NCI-H524 (cell line): Measurements from ENCODE around the gene ERC2.

Source experiments
- DNase-seq, 2 experiments: peaks; one replicate each; lab custom pipeline; 2025; lab: John Stamatoyannopoulos, UW

Gene ERC2

DNA sequence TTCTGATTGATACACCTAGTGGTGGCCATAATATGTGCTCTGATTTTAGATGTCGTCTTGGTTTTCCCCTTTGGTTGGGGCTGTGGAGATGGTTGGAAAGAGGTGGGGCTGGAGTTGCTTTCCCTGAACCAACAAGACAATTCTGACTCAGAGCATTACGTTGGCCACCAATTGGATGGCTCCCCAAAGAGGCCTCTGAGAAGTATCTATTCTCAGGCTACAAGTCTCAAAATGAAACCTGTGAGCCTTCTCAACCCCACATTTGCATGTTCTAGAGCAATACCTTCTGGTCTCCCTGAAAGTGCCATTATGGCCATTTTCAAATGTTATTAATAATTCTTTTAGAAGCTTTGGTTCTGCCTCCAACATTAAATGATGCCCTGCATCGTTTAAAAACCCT lies 792.8 kb downstream of the ERC2 start:
- DNase-seq = no peak

DNA sequence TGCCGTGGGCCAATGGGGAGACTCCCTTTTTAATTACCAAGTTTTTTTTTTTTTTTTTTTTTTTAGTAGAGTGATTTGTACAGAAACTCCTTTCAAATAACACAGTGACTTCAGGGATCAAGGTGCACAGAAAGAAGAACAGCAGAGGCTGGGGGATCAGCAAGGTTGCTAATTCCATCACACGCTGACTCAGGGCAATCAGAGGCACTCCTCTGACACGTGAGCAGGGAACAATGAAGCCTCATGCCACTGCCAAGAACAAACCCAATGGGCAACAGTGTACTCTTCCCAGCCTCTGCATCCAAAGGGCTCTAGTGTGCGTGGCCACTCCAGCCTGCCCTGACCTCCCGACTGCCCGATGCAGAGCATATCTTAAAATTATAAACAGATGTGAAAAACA lies 794.5 kb downstream of the ERC2 start:
- DNase-seq = no peak

DNA sequence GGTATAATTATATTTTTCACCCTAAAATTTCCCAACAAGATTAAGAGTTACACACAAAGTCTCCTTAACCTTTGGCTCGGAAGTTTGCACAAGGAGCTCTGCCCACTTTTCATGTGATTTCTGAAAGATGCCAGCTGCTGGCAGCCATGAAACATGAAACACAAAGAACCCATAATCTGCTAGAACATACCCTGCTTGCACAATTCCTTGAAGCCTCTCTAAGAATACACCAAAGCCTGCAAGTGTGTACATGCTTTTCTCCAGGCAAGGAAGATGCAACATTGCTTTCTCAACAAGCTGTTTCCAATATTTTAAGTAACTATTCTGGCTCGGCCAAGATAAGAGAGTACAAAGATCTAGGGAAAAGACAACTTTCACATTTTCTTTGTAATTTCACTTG lies 799.1 kb downstream of the ERC2 start:
- no peak for DNase-seq

DNA sequence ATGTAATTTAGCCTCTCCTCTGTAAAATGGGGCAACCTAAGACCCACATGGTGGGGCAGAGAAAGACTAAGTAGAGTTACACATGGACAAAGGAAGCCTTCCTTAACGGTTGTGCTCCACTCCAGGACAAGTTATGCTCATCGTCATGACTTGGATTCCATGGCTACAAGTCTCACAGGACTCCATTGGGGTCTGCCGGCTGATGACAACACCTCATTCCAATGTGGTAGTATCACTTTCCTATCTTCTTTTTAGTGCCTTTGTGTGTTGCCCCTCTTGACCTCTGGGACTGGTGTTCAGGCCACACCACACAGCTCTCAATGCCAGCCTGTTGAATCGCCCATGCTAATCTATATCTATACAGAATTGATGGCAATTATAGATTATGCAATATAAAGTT lies 799.9 kb downstream of the ERC2 start:
- no peak for DNase-seq

DNA sequence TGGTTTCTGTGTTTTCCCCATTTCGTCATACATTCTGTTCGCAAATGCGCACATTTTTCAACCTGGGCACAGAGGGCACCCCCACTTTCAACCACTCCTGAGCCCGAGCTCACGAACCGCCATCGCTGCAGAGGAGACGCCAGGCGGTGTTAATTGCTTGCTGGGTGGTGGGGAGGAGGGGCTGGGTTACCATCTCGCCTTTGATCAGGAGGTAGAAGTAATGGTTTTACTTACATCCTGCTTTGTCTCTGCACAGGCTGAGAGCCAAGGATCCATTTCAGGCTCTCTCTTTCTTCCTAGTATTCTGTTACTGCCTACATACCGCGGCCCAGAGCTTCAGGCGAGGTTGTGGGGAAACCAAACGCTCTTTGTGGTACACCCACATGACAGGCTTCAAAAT lies 803.9 kb downstream of the ERC2 start:
- DNase-seq = no peak

DNA sequence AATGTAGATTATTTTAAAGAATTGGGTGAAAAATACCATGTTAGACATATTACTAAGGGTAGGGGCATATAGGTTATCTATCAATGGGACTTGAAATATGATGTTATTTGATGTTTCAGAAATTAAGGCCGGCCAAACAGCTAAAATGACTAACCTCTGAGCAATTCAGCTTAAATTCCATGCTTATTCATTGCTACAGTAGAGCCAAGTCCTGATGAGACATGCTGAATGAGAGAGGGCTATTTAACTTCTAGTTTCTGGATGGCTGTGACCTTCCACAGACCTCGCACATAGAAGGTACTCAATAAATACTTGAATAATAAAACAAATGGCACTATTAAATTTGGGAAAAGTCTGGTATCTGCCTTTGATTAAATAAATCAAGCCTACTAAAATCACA lies 805.6 kb downstream of the ERC2 start:
- DNase-seq = no peak

DNA sequence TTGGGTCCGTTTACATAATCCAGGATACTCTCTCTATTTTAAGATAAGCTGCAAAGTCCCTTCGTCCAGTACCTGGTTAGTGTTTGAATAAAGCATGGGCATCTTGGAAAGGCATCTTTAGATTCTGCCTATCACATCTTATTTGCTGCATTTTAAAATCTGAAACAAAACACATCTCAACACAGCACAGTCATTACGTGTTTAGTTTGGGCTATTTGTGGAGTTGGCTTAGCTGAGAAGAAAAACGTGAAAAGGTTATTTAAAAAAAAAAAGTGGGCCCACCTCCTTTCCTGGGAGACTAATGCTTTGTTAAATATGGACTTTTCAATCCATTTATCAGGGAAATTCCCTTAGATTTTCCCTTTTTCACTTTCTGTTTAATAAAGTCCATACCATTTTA lies 806.7 kb downstream of the ERC2 start:
- no peak for DNase-seq

DNA sequence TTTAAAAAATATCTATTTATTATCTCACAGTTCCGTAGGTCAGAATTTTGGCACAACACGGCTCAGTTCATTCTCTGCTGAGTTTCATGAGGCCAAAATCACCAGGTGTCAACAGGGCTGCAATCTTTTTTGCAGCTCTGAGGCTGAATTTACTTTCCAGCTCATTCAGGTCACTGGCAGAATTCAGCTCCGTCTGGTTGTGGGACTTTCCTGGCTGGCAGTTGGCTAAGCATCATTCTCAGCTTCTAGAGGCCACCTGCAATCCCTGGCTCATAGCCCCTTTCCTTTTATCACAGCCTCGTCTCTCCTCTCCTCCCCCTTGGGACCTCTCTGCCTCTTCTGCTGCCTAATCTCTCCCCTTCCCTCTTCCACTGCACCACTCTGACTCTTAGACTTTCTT lies 807.1 kb downstream of the ERC2 start:
- peak in 1 of 2 experiments; percentile 2 for DNase-seq

DNA sequence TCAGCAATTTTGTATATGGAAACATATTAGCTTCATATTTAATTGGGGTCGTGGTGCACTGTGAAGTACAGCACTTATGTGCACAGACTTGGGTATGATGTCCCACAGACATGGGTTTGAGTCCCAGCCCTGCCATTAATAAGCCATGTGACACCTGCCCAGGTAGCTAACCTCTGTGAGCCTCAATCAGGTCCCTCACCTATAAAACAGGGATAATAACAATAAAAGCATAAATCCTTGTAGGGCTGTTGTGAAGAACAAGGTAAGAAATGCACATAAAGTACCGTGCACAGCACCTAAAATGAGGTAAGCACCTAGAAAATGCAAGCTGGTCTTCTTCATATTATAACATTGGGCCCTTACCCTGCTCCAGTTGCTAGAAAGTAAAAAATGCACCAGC lies 807.6 kb downstream of the ERC2 start:
- DNase-seq = no peak

DNA sequence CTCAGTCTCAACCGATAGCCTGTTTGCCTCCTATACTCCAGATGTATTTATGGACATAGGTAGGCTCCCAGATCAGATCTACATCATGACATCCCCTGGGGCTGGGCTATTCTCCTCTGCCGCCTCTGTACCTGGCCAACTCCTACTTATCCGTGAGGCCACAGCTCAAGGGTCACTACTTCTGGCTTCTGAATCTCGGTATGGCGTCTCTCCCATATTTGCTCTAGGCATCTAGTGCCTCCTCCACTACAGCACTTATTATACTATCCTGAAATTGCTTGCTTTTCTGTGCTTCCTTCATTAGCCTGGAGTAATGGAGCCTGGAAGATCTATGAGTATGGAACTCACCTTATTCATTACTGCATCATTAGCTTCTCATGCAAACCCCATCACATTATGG lies 808.6 kb downstream of the ERC2 start:
- no peak for DNase-seq

DNA sequence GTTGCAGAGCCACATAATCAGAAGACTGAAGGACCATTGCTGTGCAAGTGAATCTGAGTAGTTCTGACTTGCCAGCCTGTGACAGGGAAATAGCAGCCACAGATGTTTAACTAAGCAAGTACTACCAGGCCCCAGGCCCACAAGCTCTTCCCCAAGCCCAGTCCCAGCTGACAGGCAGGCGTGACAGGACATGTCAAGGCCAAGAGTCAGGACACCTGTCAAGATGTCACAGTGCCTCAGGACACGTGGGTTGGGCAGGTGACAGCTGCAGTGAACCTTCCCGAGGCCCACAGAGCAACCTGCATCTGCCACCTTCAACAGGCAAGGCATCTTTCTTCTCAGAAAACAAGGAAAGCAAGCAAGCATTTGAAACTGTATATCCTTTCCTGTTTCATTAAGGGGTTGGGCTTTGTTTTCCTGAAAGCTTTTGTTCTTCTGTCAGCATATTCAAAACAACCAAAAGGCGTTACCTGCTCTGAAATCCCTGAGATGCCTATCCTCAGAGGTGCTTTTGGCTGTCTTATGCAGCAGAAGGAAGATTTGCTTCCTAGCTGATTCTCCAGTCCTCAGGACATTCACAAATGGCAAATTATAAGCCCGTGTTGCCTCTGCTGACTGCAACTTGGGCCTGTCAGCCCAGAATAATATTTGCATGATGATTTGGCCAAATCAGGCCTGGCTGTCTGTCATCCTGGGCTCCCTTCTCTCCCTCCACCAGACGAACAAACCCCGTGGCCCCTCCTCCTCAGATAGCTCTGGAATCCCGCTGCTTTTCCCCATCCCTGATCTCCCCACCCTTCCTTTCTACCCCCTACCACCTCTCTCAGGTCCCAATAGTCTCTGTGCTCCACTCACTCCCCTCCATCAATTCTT lies 809.3 kb downstream of the ERC2 start:
- peak in 1 of 2 experiments; percentile 36 for DNase-seq

DNA sequence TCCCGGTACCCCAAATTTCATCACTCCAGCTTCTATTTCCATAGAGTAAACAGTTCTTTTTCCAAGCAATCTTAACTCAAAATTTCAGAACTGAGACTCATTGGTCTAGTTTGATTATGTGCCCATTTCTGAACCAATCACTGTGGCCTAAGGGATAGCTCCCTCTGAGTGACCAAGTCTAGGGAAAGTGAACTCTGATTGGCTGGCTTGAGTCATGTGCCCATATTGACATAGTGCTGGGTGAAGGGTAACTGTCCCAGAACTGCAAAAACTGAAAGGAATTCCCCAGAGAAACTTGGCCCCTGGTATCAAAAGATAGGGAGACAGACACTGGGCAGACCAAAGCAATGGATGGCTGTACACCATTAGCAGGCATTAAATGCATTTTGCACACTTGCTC lies 810.0 kb downstream of the ERC2 start:
- no peak for DNase-seq

DNA sequence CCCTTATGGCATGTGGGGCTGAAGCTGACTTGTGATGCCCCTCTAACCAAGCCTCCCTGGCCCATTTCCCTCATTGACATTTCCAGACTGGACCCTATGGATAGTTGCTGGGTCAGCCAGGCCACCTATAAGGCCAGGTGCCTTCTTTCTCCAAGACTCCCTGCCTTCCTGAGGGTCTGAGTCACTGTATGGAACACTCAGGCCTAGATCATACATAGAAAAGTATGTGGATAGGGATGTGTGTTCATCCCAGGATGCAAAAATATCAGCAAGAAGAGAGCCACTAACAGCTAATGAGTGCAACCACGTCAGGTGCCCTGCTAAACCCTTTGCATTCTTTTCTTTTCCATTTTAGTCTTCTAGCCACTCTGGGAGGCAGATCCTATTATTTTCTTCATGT lies 812.7 kb downstream of the ERC2 start:
- DNase-seq = no peak

DNA sequence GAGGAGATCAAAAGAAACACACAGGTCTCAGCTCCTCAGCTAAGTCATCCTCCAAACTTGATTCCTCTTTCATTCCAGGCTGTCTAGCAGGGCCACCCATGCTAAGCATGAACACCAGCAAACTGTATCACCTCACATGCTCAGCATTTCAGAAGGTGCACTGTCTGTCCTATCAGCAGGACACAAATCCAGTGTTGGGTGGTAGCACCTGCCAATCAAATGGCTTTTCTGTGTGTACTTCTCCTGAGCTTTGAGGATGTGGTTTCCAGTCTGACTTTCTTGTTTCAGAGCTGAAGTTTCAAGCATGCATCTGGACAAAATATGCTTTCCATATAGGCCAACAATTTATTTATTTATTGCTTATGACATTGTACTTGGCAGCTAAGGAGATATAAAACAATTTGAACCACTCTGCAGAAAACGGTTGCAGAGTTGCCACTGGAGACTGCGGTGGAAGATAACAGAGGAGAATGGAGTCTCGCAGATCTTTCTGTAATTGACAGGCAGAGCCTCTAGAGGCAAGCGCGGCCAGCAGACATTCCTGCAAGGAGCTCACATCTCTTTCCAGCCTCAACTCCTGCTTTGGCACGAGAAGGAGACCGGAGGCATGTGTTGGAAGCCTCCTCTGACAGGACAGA lies 814.0 kb downstream of the ERC2 start:
- DNase-seq = no peak

DNA sequence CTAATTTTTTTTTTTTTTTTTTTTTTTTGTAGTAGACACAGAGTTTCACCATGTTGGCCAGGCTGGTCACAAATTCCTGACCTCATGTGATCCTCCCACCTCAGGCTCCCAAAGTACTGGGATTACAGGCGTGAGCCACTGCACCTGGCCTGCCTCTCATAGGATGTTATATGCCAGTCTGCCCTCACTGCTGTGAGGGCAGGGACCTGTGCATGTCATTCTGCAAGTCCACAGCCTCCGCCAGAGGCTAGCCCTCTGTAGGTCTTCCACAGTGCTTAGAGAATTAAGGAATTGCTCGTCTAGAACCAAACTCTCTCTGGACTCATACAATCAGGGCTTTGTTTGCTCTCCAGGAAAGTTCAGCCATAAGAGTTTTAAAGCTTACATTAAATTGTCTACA lies 817.3 kb downstream of the ERC2 start:
- DNase-seq = no peak

DNA sequence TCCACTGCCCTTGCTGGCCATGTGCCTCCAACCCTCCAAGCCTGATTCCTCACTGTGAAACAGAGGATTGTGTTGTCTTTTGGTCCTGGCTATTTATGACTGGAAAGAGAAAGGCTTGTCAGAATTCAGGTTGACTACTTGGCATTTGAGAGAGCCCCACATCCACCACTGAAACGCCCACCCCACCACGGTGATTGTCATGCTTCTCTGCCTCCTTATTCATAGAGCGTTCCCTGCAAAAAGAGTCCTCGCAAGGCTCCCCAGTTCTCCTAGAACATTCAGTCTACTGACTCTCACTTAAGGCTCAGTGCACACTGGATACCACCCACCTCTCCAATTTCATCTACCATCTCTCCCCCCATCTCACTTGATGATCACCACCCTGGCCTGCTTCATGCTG lies 818.3 kb downstream of the ERC2 start:
- DNase-seq = no peak

DNA sequence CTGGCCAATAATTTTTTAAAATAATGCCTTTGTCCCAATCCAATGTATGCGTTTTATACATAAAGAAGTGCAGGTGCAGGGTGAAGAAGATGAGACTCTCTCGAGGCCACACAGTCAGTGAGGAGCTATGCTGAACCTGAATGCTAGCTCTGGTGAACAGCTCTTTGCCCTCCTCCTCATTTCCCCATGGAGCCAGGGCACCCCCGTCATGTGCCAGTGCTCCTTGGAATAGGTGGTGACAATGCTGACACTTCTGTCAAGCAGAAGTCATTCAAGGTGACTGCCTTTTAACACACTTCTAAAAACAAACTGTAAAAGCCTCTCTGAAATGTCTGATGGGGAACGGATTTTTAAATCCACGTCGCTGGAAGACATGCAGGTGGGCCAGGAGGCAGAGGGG lies 818.7 kb downstream of the ERC2 start:
- DNase-seq = no peak

DNA sequence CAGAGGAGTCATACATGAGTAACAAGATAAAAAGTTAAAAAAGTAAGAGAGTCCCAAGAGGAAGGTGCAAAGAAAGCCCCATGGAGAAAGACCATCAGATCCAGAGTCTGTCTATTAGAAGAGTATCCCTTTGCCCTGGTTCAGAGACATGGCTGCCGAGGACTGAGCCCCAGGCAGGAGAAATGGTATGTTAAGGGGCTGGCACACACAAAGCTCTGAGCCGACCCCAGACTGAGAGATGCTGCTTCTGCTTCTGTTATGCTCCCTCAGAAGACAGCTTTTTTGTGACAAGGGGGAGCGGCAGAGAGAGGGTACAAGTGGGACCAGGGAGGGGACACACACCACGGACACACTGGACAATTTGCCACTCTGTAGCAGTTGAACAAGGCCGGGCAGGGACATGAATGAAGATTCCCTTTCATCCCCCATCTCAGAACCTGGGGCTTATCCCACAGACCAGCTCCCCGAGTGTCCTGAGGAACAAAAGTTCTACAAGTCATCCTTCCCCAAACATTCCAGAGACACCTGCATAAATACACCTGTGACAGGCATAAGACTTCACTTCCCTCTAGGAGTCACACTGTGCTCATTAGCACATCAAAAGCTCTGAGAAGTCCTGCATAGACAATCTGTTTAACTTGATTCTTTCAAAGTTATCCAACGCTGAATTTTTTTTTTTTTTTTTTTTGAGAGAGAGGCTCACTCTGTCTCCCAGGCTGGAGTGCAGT lies 819.5 kb downstream of the ERC2 start:
- no peak for DNase-seq

DNA sequence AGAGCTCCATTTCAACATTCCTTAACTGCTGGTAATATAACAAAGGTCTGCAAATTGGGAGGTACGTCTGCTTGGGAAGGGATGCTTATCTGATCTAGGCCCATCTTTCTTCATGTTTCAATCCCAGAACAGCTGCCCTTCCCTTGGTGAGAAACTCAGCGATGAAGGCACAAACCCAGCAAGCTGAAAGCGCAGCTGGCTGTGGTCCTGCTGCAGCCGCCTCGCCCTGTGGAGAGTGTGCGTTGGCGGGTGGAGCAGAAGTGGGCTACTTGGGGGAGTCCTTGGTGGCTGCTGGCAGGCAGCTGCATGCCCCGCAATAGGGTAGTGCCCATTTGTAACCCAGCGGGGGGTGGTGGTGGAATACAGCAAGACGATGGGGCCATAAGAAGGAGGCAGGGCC lies 820.6 kb downstream of the ERC2 start:
- no peak for DNase-seq

DNA sequence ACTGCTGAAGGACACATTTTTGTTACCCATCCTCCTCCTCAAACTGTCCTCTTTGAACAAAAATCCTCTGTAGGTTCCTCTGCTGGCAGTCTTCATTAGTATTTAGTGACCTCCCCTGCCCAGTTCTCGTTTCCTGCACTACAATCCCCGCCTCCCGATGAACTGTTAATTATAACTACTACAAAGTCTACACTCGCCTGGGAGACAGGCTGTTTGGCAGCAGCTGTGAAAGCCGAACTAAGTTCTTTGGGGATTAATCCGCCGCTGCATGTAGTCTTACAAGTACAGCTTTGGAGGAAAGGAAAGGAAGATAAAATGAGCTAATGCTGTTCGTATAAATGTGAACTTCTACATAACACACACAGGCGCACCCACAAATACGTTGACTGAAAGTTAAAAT lies 821.2 kb downstream of the ERC2 start:
- peak in 1 of 2 experiments; percentile 62 for DNase-seq

DNA sequence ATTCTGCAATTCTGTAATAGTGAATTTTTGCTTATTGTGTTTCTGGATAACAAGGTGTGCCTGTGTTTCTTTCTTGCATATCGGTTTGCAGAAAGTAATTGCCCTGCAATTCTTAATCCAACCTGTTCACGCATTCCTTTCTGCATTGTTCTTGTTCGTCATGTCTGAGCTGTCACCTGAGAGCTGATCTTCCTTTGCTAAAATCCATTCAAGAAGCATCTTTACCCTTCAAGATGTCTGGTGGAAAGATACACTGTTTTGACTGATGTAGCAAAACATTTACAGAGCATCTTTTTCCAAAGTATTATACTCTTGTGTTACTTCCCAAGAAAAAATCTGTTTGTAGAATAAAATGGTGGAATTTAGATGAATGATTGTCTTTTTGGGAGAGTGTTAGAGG lies 822.1 kb downstream of the ERC2 start:
- DNase-seq = no peak

DNA sequence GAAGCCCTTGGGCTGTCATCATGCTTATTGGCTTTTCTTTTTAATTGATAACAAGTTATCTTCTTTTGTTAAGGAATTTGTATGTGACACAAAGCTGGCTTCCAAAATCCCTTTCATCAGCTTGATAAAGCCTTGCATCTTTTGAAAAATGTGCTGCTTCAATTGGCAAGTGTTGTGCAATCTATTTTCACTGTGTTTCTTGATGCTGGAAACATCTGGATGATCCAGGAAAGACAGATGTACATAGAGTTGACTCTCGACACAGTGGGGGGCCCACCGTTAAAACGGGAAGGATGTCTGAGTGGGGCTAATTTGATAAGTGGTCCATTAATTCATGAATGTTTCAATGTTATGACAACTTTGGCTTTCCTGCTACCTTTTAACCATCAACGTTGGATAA lies 822.8 kb downstream of the ERC2 start:
- no peak for DNase-seq

DNA sequence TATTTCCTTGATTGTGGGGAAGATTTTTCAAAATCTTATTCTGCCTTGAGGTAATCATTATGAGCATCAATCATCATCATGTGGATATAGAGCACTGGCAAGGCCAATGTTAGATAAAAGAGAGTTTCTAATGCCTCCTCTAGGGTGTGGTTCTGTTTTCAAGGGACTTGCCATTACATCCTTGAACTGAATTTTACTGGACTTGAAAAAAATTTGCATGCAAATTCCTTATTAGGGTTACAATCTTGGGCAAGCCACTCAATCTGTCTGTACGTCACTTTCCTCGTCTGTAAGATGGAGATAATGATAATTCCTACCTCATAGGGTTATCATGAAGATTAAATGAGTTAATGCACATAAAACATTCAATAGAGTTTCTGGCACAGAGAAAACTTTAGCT lies 825.0 kb downstream of the ERC2 start:
- no peak for DNase-seq
